Parathyroid adenoma (tissue), 2 donors: ENCODE data around the gene PSPH.

Experiments used
- H2AFZ ChIP-seq: fragments of 300-600 bp; sonication (generic); one replicate; pipeline ENCODE4 v1.7.0; 2017; ENCODE audit warnings: antibody characterized with exemption, mild to moderate bottlenecking
- H3K27ac ChIP-seq: fragments of 300-600 bp; sonication (generic); one replicate; pipeline ENCODE4 v1.7.0; 2017
- H3K27me3 ChIP-seq: fragments of 300-600 bp; sonication (generic); one replicate; pipeline ENCODE4 v1.7.0; 2017; ENCODE audit warnings: low read length; ENCODE audit not compliant: control insufficient read depth, insufficient read depth
- H3K36me3 ChIP-seq: fragments of 300-600 bp; sonication (generic); one replicate; pipeline ENCODE4 v1.7.0; 2017; ENCODE audit warnings: low read length; ENCODE audit not compliant: control insufficient read depth, insufficient read depth
- H3K4me1 ChIP-seq: fragments of 300-600 bp; sonication (generic); one replicate; pipeline ENCODE4 v1.7.0; 2017; ENCODE audit warnings: control low read depth
- H3K4me2 ChIP-seq: fragments of 300-600 bp; sonication (generic); one replicate; pipeline ENCODE4 v1.7.0; 2017; ENCODE audit warnings: low read length
- H3K4me3 ChIP-seq: fragments of 300-600 bp; sonication (generic); one replicate; pipeline ENCODE4 v1.7.0; 2017; ENCODE audit warnings: low read depth, low read length
- H3K79me2 ChIP-seq: fragments of 300-600 bp; sonication (generic); one replicate; pipeline ENCODE4 v1.7.0; 2017; ENCODE audit warnings: control low read depth
- H3K9ac ChIP-seq: fragments of 300-600 bp; sonication (generic); one replicate; pipeline ENCODE4 v1.7.0; 2017; ENCODE audit warnings: mild to moderate bottlenecking
- H3K9me3 ChIP-seq: fragments of 300-600 bp; sonication (generic); one replicate; pipeline ENCODE4 v1.7.0; 2017; ENCODE audit warnings: low read length; ENCODE audit not compliant: control insufficient read depth
- CTCF ChIP-seq: fragments of 300-600 bp; sonication (generic); IDR thresholded peaks from one replicate; pipeline ENCODE4 v1.7.0; 2017; ENCODE audit warnings: antibody characterized with exemption, mild to moderate bottlenecking
- donor health status: primary hyperparathyroidism.

The PSPH gene

DNA sequence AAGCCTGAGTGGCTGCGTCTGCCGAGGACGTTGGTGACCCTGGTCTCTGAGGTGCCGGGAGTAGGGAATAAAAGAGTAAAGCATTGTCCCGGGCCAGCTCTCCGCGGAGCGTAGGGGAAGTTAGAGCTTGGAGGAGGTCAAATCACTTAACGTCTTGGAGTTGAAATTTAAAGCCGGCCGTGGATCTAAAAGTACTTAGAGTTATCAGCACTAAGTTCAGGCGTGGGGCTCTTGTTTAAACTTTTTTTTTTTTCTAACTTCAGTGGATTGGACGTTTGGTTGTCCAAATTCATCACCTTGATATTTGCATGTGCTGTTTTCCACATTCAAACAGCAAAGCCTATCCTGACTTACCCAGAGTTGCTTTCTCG, 86.2 kb downstream of the PSPH start:
- Histone ChIP-seq H3K79me2 (peaks cover 16% of the 10 kb centered on the region), H3K36me3 (no peaks in the 10 kb centered on the region), H3K4me3 (peak overlapping the region; percentile 72), H2AFZ (peak overlapping the region; percentile 94), H3K9me3 (no peaks in the 10 kb centered on the region), H3K27ac (peak overlapping the region; percentile 87), H3K4me2 (peak overlapping the region; percentile 87), H3K9ac (no peak overlapping the region), H3K27me3 (no peaks in the 10 kb centered on the region), H3K4me1 (peaks cover 5% of the 10 kb centered on the region)
- no peak for TF ChIP-seq CTCF

GRCh38 chr7:55964261-55965099, 86.8 kb downstream of the PSPH start, which contains the start of gene NIPSNAP2:
Gene NIPSNAP2, plus strand, starts transcription at chr7:55964585. Its CDS starts 25 bp downstream, at chr7:55964610.
- Histone ChIP-seq H3K27ac (peak within 1 kb of the TSS; percentile 87), H3K4me2 (peak within 1 kb of the TSS; percentile 87), H3K9ac (peak within 1 kb of the TSS; percentile 12), H2AFZ (peak within 1 kb of the TSS; percentile 94), H3K4me1 (peaks cover 5% of the 10 kb centered on the region), H3K79me2 (peaks cover 14% of the 10 kb centered on the region), H3K4me3 (peak within 1 kb of the TSS; percentile 72), H3K36me3 (no peaks in the 10 kb centered on the region), H3K27me3 (no peaks in the 10 kb centered on the region), H3K9me3 (no peaks in the 10 kb centered on the region)
- no peak for TF ChIP-seq CTCF

GRCh38 chr7:55963584-55964168, 87.6 kb downstream of the PSPH start:
- Histone ChIP-seq H3K4me2 (peak overlapping the region; percentile 68), H3K27me3 (no peaks in the 10 kb centered on the region), H3K4me3 (peak overlapping the region; percentile 56), H3K9ac (peak overlapping the region; percentile 12), H3K79me2 (peaks cover 10% of the 10 kb centered on the region), H3K4me1 (peaks cover 5% of the 10 kb centered on the region), H2AFZ (peak overlapping the region; percentile 79), H3K9me3 (no peaks in the 10 kb centered on the region), H3K27ac (peak overlapping the region; percentile 74), H3K36me3 (no peaks in the 10 kb centered on the region)
- no peak for TF ChIP-seq CTCF

DNA sequence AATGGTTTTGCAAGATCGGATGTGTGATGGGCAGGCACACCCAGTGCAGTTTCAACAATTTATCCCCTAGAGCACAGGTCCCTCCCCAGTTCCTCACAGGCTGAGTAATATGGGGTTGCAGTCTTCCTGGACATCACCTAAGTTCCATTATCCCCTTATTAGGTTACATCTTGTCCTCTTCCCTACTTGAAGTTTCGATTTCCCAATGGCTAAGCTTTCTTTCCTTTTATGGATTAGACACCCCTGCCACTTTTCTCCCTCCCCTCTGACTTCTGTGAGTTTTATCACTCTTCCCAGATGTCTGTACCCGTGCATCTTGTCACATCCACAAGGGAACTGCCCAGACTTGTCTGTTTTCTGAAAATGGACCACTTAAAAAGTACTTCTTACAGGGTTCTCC, 89.2 kb downstream of the PSPH start:
- Histone ChIP-seq H3K9me3 (no peaks in the 10 kb centered on the region), H3K27me3 (no peaks in the 10 kb centered on the region), H3K4me1 (peaks cover 5% of the 10 kb centered on the region), H3K27ac (no peak overlapping the region), H3K4me3 (no peak overlapping the region), H3K36me3 (no peaks in the 10 kb centered on the region), H3K4me2 (no peak overlapping the region), H3K79me2 (peaks cover 3% of the 10 kb centered on the region), H2AFZ (no peak overlapping the region), H3K9ac (no peak overlapping the region)
- TF ChIP-seq CTCF: no peak
